SK-N-SH (cell line): ENCODE results near the gene GALNT13. TPM values are rescaled to one million over a fixed set of nuclear protein-coding genes. Genes with fewer than 3 reads are reported as not detected.

ENCODE experiments used
- CTCF ChIA-PET: fragments of 300-600, 350-600 bp; formaldehyde crosslinking; extraction: SDS; loops from one replicate; lab custom pipeline; 2021; lab: Yijun Ruan, JAX
- POLR2A ChIA-PET: fragments of 350-600 bp; sonication (Branson Sonifier 250); formaldehyde crosslinking; extraction: SDS; loops from one replicate; lab custom pipeline; 2020; ENCODE audit warnings: antibody characterized with exemption, inconsistent platforms; lab: Yijun Ruan, JAX
- DNase-seq: peaks from one replicate; pipeline ENCODE4 v3.0.0; 2012
- H2AFZ ChIP-seq: fragments of 200-600 bp; sonication (generic); 2 replicates; pipeline ENCODE4 v1.8.1; 2016; ENCODE audit warnings: antibody characterized with exemption, mild to moderate bottlenecking, low read depth
- H3F3A ChIP-seq: fragments of 200-600 bp; sonication (generic); replicated peaks from 2 replicates; pipeline ENCODE3; 2016; ENCODE audit warnings: antibody characterized with exemption, mild to moderate bottlenecking; ENCODE audit not compliant: insufficient read depth
- H3K27ac ChIP-seq, 2 experiments: fragments of 200-500 bp in 1 of 2; fragments of 200-600 bp in 1 of 2; sonication (Bioruptor generic) in 1 of 2; sonication (generic), shearing (Covaris generic) in 1 of 2; 2 replicates each; pipeline versions ENCODE4 v1.5.1 to v1.6.1; 2014 to 2016; ENCODE audit warnings: low read depth in 2 of 2, inconsistent platforms in 1 of 2, low read length in 1 of 2, mild to moderate bottlenecking in 1 of 2, mixed read lengths in 1 of 2
- H3K27me3 ChIP-seq: fragments of 200-600 bp; sonication (generic), shearing (Covaris generic); 2 replicates; pipeline ENCODE4 v1.6.1; 2016; ENCODE audit warnings: mixed run types; ENCODE audit not compliant: insufficient read depth
- H3K36me3 ChIP-seq, 2 experiments: fragments of 200-500 bp in 1 of 2; fragments of 200-600 bp in 1 of 2; sonication (Bioruptor generic) in 1 of 2; sonication (generic) in 1 of 2; replicated peaks in 1 of 2; 2 replicates each; pipeline versions ENCODE3 to v1.5.1; 2014 to 2016; ENCODE audit warnings: low read length in 1 of 2, mild to moderate bottlenecking in 1 of 2; ENCODE audit not compliant: insufficient read depth in 2 of 2, control insufficient read depth in 1 of 2
- H3K4me1 ChIP-seq, 2 experiments: fragments of 200-500 bp in 1 of 2; fragments of 200-600 bp in 1 of 2; sonication (Bioruptor generic) in 1 of 2; sonication (generic), shearing (Covaris generic) in 1 of 2; 2 replicates each; pipeline versions ENCODE4 v1.5.1 to v1.6.1; 2014 to 2016; ENCODE audit warnings: low read depth in 1 of 2, low read length in 1 of 2, mixed run types in 1 of 2; ENCODE audit not compliant: insufficient read depth in 2 of 2, control insufficient read depth in 1 of 2
- H3K4me2 ChIP-seq: fragments of 200-600 bp; sonication (generic), shearing (Covaris generic); 2 replicates; pipeline ENCODE4 v1.6.1; 2017; ENCODE audit warnings: mixed run types
- H3K4me3 ChIP-seq, 2 experiments: fragments of 200-500 bp in 1 of 2; fragments of 200-600 bp in 1 of 2; sonication (Bioruptor generic) in 1 of 2; sonication (generic), shearing (Covaris generic) in 1 of 2; 2 replicates each; pipeline versions ENCODE4 v1.5.1 to v1.8.1; 2014 to 2016; ENCODE audit warnings: low read depth in 2 of 2, inconsistent platforms in 1 of 2, low read length in 1 of 2, mild to moderate bottlenecking in 1 of 2, mixed read lengths in 1 of 2, moderate library complexity in 1 of 2
- H3K79me2 ChIP-seq: fragments of 200-600 bp; sonication (generic); 2 replicates; pipeline ENCODE4 v1.8.1; 2017; ENCODE audit warnings: mild to moderate bottlenecking; ENCODE audit not compliant: insufficient read depth
- H3K9ac ChIP-seq: fragments of 200-600 bp; sonication (generic); 2 replicates; pipeline ENCODE4 v1.6.1; 2017; ENCODE audit warnings: mixed run types
- H3K9me2 ChIP-seq: fragments of 200-600 bp; sonication (generic); 2 replicates; pipeline ENCODE4 v1.6.1; 2017; ENCODE audit warnings: mixed run types
- H3K9me3 ChIP-seq: fragments of 200-600 bp; sonication (generic); 2 replicates; pipeline ENCODE4 v1.6.1; 2017; ENCODE audit warnings: mixed run types, mild to moderate bottlenecking, moderate library complexity
- H4K20me1 ChIP-seq: fragments of 200-600 bp; sonication (generic); 2 replicates; pipeline ENCODE4 v1.6.1; 2017; ENCODE audit warnings: mild to moderate bottlenecking, mixed run types; ENCODE audit not compliant: insufficient read depth
- EP300 ChIP-seq, 2 experiments: IDR thresholded peaks; 2 replicates each; pipeline versions ENCODE4 v1.4.0 to v1.6.1; 2012; ENCODE audit warnings: borderline replicate concordance in 1 of 2, low read depth in 1 of 2, low read length in 1 of 2
- EZH2phosphoT487 ChIP-seq: fragments of 200-600 bp; sonication (generic); IDR thresholded peaks from 2 replicates; pipeline ENCODE4 v1.6.1; 2017; ENCODE audit warnings: low read depth, mixed run types, mild to moderate bottlenecking, antibody characterized with exemption, moderate library complexity, borderline replicate concordance
- FOXM1 ChIP-seq: IDR thresholded peaks from 2 replicates; pipeline ENCODE4 v1.4.0; 2012; ENCODE audit warnings: low read depth, mild to moderate bottlenecking
- GABPA ChIP-seq: IDR thresholded peaks from 2 replicates; pipeline ENCODE4 v1.4.0; 2012; ENCODE audit warnings: low read depth, mild to moderate bottlenecking
- GATA2 ChIP-seq: sonication (generic); formaldehyde crosslinking; IDR thresholded peaks from 2 replicates; pipeline ENCODE4 v1.5.0; 2020; ENCODE audit warnings: mild to moderate bottlenecking, missing genetic modification reagents
- MEF2A ChIP-seq: IDR thresholded peaks from 2 replicates; pipeline ENCODE4 v1.4.0; 2012; ENCODE audit warnings: low read depth, borderline replicate concordance
- MXI1 ChIP-seq: IDR thresholded peaks from 2 replicates; pipeline ENCODE4 v1.6.1; 2012; ENCODE audit warnings: mild to moderate bottlenecking, low read depth, low read length, improper control_type of control experiment
- NFIC ChIP-seq: IDR thresholded peaks from 2 replicates; pipeline ENCODE4 v1.4.0; 2012; ENCODE audit warnings: borderline replicate concordance
- NRF1 ChIP-seq: IDR thresholded peaks from 2 replicates; pipeline ENCODE4 v1.6.1; 2012; ENCODE audit warnings: low read depth, mild to moderate bottlenecking, low read length
- RAD21 ChIP-seq: IDR thresholded peaks from 2 replicates; pipeline ENCODE4 v1.6.1; 2012; ENCODE audit warnings: mild to moderate bottlenecking, low read length
- RXRA ChIP-seq: IDR thresholded peaks from 2 replicates; pipeline ENCODE4 v1.4.0; 2012; ENCODE audit warnings: low read depth, mild to moderate bottlenecking, borderline replicate concordance
- SIN3A ChIP-seq: IDR thresholded peaks from 2 replicates; pipeline ENCODE4 v1.6.1; 2012; ENCODE audit warnings: low read depth, mild to moderate bottlenecking, low read length, moderate library complexity, borderline replicate concordance
- SMC3 ChIP-seq: IDR thresholded peaks from 2 replicates; pipeline ENCODE4 v1.6.1; 2012; ENCODE audit warnings: low read depth, low read length, improper control_type of control experiment
- TAF1 ChIP-seq: IDR thresholded peaks from 2 replicates; pipeline ENCODE4 v1.6.1; 2012; ENCODE audit warnings: low read depth, mild to moderate bottlenecking, low read length, moderate library complexity, borderline replicate concordance
- TCF12 ChIP-seq: IDR thresholded peaks from 2 replicates; pipeline ENCODE4 v1.4.0; 2012
- YY1 ChIP-seq: IDR thresholded peaks from 2 replicates; pipeline ENCODE4 v1.4.0; 2012; ENCODE audit warnings: low read depth, mild to moderate bottlenecking
- WGBS: methylation state at CpG from one replicate; pipeline ENCODE4 v1.1.6; 2017; ENCODE audit warnings: low lambda C conversion rate; 5-methylcytosine and 5-hydroxymethylcytosine counted together
- polyA plus RNA-seq, 3 experiments: library from polyadenylated mRNA; depleted of rRNA; stranded (reverse); fragments of >200 nt; gene quantifications; 2 replicates each; pipeline ENCODE4 v1.2.3, GENCODE V29; 2012
- TF ChIP-seq, protein P1 (sequence below): fragments of 150-350 bp; IDR thresholded peaks from 2 replicates; pipeline ENCODE4 v1.6.1; 2016; ENCODE audit warnings: mild to moderate bottlenecking, low read depth, low read length
- TF ChIP-seq, protein P2 (sequence below): IDR thresholded peaks from 2 replicates; pipeline ENCODE4; 2012
- TF ChIP-seq, protein P3 (sequence below): IDR thresholded peaks from 2 replicates; pipeline ENCODE4 v1.4.0; 2012; ENCODE audit warnings: low read depth, borderline replicate concordance
- TF ChIP-seq, protein P4 (sequence below): IDR thresholded peaks from 2 replicates; pipeline ENCODE4 v1.6.1; 2012; ENCODE audit warnings: mild to moderate bottlenecking, low read depth, low read length, moderate library complexity
- TF ChIP-seq, protein P5 (sequence below): IDR thresholded peaks from 2 replicates; pipeline ENCODE4 v1.4.0; 2012; ENCODE audit warnings: low read depth

GALNT13 gene
- polyA plus RNA-seq, 1 of the 3 experiments (the other 2 are of a cell fraction): 0.33 TPM

DNA sequence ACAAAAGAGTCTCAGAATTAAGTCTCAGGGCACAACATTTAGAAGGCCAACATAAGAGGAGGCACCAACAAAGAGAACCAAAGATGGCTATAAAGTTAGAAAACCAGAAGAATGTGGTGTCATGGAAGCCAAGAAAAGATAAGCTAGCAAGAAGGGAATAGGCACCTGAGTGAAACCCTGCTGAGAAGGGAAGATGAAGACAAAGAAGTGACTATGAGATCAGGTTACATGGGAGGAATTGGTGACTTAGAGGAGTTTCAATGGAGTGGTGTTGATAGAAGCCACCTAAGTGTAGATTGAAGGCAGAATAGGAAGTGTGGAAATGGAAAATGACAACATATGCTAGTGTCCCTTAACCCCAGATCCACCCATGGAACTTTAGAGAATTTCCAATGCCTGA lies 499.2 kb downstream of the GALNT13 start (continued):
- TF ChIP-seq SMC3 (no peak), TAF1 (no peak), FOXM1 (no peak), NRF1 (no peak), RXRA (no peak), EP300 (IDR thresholded peaks at IDR 0.05; ENCODE audit: borderline replicate concordance in 1 of 2, low read depth in 1 of 2, low read length in 1 of 2) (no peak)
- TF ChIP-seq, protein P1, sequence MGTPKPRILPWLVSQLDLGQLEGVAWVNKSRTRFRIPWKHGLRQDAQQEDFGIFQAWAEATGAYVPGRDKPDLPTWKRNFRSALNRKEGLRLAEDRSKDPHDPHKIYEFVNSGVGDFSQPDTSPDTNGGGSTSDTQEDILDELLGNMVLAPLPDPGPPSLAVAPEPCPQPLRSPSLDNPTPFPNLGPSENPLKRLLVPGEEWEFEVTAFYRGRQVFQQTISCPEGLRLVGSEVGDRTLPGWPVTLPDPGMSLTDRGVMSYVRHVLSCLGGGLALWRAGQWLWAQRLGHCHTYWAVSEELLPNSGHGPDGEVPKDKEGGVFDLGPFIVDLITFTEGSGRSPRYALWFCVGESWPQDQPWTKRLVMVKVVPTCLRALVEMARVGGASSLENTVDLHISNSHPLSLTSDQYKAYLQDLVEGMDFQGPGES: no peak

DNA sequence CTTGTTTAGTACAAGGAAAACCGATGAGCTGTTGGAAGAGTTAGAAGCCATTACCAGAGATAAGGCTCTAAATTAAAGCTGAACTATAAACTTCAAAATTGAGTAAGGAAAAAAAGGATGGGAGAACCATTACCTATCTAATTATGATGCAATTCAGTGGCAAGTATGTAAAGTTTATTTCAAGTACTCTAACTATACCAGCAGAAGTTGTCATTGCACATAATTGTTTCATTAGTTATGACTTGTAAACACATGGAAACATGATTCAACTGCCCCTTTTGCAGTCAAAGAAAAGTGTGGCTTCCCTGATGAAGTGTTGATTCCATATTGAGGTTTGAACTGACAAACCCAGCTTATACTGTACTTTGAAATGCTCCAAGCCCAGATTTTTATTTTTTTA lies 502.7 kb downstream of the GALNT13 start:
- Histone ChIP-seq H3K9ac (no peak overlapping the region), H3K4me3 (no peak overlapping the region), H3K9me2 (no peaks in the 10 kb centered on the region), H3K27ac (no peak overlapping the region), H3K27me3 (no peaks in the 10 kb centered on the region), H3K79me2 (no peaks in the 10 kb centered on the region), H4K20me1 (no peaks in the 10 kb centered on the region), H3K9me3 (no peaks in the 10 kb centered on the region), H3F3A (no peaks in the 10 kb centered on the region), H3K4me2 (no peak overlapping the region), H3K4me1 (no peaks in the 10 kb centered on the region; a peak in 1 of 4 replicates), H2AFZ (no peak overlapping the region), H3K36me3 (no peaks in the 10 kb centered on the region)
- DNase-seq: no peak
- CTCF ChIA-PET: interaction anchor here (0.6 to 6.2 kb wide), 12 partner anchors 10 to 522 kb away, joined by 3 to 32 read pairs (median 5); partner anchors contain the start of gene GALNT13
- POLR2A ChIA-PET: interaction anchor here (1.8 kb wide), 1 partner anchor 502 kb away, joined by 6 read pairs; the partner anchor contains the start of gene GALNT13
- 27% methylated on average over 1 of the region's 1 CpG for WGBS
- TF ChIP-seq, protein P2, sequence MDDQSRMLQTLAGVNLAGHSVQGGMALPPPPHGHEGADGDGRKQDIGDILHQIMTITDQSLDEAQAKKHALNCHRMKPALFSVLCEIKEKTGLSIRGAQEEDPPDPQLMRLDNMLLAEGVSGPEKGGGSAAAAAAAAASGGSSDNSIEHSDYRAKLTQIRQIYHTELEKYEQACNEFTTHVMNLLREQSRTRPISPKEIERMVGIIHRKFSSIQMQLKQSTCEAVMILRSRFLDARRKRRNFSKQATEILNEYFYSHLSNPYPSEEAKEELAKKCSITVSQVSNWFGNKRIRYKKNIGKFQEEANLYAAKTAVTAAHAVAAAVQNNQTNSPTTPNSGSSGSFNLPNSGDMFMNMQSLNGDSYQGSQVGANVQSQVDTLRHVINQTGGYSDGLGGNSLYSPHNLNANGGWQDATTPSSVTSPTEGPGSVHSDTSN: no peak
- TF ChIP-seq SMC3: no peak
- TF ChIP-seq MEF2A: no peak
- no peak for TF ChIP-seq NFIC
- TF ChIP-seq FOXM1: no peak
- TF ChIP-seq RAD21: no peak
- TF ChIP-seq, protein P1: no peak
- TF ChIP-seq, protein P3, sequence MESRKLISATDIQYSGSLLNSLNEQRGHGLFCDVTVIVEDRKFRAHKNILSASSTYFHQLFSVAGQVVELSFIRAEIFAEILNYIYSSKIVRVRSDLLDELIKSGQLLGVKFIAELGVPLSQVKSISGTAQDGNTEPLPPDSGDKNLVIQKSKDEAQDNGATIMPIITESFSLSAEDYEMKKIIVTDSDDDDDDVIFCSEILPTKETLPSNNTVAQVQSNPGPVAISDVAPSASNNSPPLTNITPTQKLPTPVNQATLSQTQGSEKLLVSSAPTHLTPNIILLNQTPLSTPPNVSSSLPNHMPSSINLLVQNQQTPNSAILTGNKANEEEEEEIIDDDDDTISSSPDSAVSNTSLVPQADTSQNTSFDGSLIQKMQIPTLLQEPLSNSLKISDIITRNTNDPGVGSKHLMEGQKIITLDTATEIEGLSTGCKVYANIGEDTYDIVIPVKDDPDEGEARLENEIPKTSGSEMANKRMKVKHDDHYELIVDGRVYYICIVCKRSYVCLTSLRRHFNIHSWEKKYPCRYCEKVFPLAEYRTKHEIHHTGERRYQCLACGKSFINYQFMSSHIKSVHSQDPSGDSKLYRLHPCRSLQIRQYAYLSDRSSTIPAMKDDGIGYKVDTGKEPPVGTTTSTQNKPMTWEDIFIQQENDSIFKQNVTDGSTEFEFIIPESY: no peak
- TF ChIP-seq SIN3A: no peak
- TF ChIP-seq GABPA: no peak
- TF ChIP-seq, protein P4, sequence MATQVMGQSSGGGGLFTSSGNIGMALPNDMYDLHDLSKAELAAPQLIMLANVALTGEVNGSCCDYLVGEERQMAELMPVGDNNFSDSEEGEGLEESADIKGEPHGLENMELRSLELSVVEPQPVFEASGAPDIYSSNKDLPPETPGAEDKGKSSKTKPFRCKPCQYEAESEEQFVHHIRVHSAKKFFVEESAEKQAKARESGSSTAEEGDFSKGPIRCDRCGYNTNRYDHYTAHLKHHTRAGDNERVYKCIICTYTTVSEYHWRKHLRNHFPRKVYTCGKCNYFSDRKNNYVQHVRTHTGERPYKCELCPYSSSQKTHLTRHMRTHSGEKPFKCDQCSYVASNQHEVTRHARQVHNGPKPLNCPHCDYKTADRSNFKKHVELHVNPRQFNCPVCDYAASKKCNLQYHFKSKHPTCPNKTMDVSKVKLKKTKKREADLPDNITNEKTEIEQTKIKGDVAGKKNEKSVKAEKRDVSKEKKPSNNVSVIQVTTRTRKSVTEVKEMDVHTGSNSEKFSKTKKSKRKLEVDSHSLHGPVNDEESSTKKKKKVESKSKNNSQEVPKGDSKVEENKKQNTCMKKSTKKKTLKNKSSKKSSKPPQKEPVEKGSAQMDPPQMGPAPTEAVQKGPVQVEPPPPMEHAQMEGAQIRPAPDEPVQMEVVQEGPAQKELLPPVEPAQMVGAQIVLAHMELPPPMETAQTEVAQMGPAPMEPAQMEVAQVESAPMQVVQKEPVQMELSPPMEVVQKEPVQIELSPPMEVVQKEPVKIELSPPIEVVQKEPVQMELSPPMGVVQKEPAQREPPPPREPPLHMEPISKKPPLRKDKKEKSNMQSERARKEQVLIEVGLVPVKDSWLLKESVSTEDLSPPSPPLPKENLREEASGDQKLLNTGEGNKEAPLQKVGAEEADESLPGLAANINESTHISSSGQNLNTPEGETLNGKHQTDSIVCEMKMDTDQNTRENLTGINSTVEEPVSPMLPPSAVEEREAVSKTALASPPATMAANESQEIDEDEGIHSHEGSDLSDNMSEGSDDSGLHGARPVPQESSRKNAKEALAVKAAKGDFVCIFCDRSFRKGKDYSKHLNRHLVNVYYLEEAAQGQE: no peak
- no peak for TF ChIP-seq TAF1
- TF ChIP-seq MXI1: no peak
- no peak for TF ChIP-seq NRF1
- TF ChIP-seq, protein P5, sequence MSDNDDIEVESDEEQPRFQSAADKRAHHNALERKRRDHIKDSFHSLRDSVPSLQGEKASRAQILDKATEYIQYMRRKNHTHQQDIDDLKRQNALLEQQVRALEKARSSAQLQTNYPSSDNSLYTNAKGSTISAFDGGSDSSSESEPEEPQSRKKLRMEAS: no peak
- no peak for TF ChIP-seq YY1
- no peak for TF ChIP-seq TCF12
- TF ChIP-seq EZH2phosphoT487: no peak
- TF ChIP-seq GATA2: no peak
